CD4-positive, alpha-beta memory T cell (primary cell): ENCODE results near the gene CCDC83. TPM values are rescaled to one million over a fixed set of nuclear protein-coding genes. Genes with fewer than 3 reads are reported as not detected.
"Not testable (repeated sequence)": the region's sequence is repeated elsewhere in the genome, so short reads cannot be mapped to it uniquely, and the experiment has no call there.

Experiments used
- CTCF ChIA-PET: fragments of 350-600 bp; sonication (Branson Sonifier 250); formaldehyde crosslinking; loops from one replicate; lab custom pipeline; 2021; ENCODE audit warnings: inconsistent platforms; ENCODE audit not compliant: partially characterized antibody; lab: Charles Lee
- POLR2A ChIA-PET: fragments of 350-600 bp; sonication (Branson Sonifier 250); formaldehyde crosslinking; loops from one replicate; lab custom pipeline; 2021; ENCODE audit not compliant: partially characterized antibody; lab: Charles Lee
- DNase-seq, 5 donors: peaks; one replicate each; pipeline versions ENCODE4 v3.0.0 to v3.0.0-alpha.2; 2020 to 2022; ENCODE audit warnings: mixed read lengths in 1 of 5
- H3K27ac ChIP-seq: one replicate; pipeline ENCODE4 v1.7.0; 2013; ENCODE audit warnings: low read depth, low read length
- H3K27me3 ChIP-seq: 2 replicates; pipeline ENCODE4 v1.7.0; 2013; ENCODE audit warnings: mild to moderate bottlenecking, low read length, moderate library complexity; ENCODE audit not compliant: insufficient read depth
- H3K36me3 ChIP-seq: 2 replicates; pipeline ENCODE4 v1.7.0; 2013; ENCODE audit warnings: mild to moderate bottlenecking, low read length, moderate library complexity; ENCODE audit not compliant: insufficient read depth
- H3K4me1 ChIP-seq: 2 replicates; pipeline ENCODE4 v1.7.0; 2013; ENCODE audit warnings: mild to moderate bottlenecking, low read length, moderate library complexity; ENCODE audit not compliant: insufficient read depth
- H3K4me3 ChIP-seq, 2 donors: one replicate each; pipeline ENCODE4 v1.7.0; 2013; ENCODE audit warnings: low read length in 2 of 2, mild to moderate bottlenecking in 1 of 2
- H3K9me3 ChIP-seq, 2 donors: one replicate each; pipeline ENCODE4 v1.7.0; 2013; ENCODE audit warnings: low read length in 2 of 2, control low read depth in 1 of 2; ENCODE audit not compliant: control insufficient read depth in 1 of 2
- H3K27ac Mint-ChIP-seq, 7 donors: one replicate each; pipeline ENCODE4 v1.8.0; 2020 to 2021; ENCODE audit warnings: mixed read lengths in 7 of 7, mild to moderate bottlenecking in 6 of 7, inconsistent platforms in 3 of 7, moderate library complexity in 3 of 7
- H3K27me3 Mint-ChIP-seq, 2 donors: one replicate each; pipeline ENCODE4 v1.8.0; 2020 to 2021; ENCODE audit warnings: mixed read lengths in 2 of 2
- H3K36me3 Mint-ChIP-seq, 2 donors: one replicate each; pipeline ENCODE4 v1.8.0; 2020 to 2021; ENCODE audit warnings: mixed read lengths in 2 of 2, inconsistent platforms in 1 of 2, mild to moderate bottlenecking in 1 of 2
- H3K4me1 Mint-ChIP-seq, 4 donors: one replicate each; pipeline ENCODE4 v1.8.0; 2020 to 2021; ENCODE audit warnings: mixed read lengths in 4 of 4, mild to moderate bottlenecking in 1 of 4
- H3K4me3 Mint-ChIP-seq, 8 donors: one replicate each; pipeline ENCODE4 v1.8.0; 2020 to 2021; ENCODE audit warnings: mixed read lengths in 8 of 8, mild to moderate bottlenecking in 7 of 8, moderate library complexity in 6 of 8, inconsistent platforms in 3 of 8
- H3K9me3 Mint-ChIP-seq, 8 donors: one replicate each; pipeline ENCODE4 v1.8.0; 2020 to 2021; ENCODE audit warnings: mixed read lengths in 8 of 8, mild to moderate bottlenecking in 5 of 8, inconsistent platforms in 3 of 8, moderate library complexity in 1 of 8
- intact Hi-C: fragments of 100-400 bp; cut with micrococcal nuclease; formaldehyde crosslinking; loops from one replicate; pipeline ENCODE4 v1.15.1; 2023
- polyA plus RNA-seq, 2 donors: library from polyadenylated mRNA; unstranded; fragments of 300-500 nt; fragmentation: Illumina TruSeq; gene quantifications; one replicate each; pipeline ENCODE4 v1.2.3, GENCODE V29; 2021
- total RNA-seq, 2 experiments: library from RNA; stranded (reverse); gene quantifications; one replicate each; pipeline ENCODE4 v1.2.3, GENCODE V29; 2021

Gene CCDC83
- total and polyA plus RNA-seq, 4 experiments from 2014 or later: not detected

GRCh38 chr11:85912414-85912813, 57.2 kb downstream of the CCDC83 start:
- no peaks in the 10 kb centered on the region for H3K4me1 ChIP-seq
- DNase-seq: no peak
- peaks cover 0 to 3% (median 0%) of the 10 kb centered on the region in 8 donors for H3K9me3 Mint-ChIP-seq
- POLR2A ChIA-PET: no interaction called here
- no peaks in the 10 kb centered on the region for H3K36me3 Mint-ChIP-seq
- no peaks in the 10 kb centered on the region for H3K9me3 ChIP-seq
- intact Hi-C loops: no loop called here
- H3K36me3 ChIP-seq: no peaks in the 10 kb centered on the region
- H3K4me3 ChIP-seq: no peak overlapping the region
- H3K27ac ChIP-seq: no peak overlapping the region
- peaks cover 0 to 3% of the 10 kb centered on the region in 2 donors for H3K27me3 Mint-ChIP-seq
- CTCF ChIA-PET: no interaction called here
- H3K4me1 Mint-ChIP-seq: no peaks in the 10 kb centered on the region
- H3K27me3 ChIP-seq: no peaks in the 10 kb centered on the region
- H3K27ac Mint-ChIP-seq: no peak overlapping the region
- H3K4me3 Mint-ChIP-seq: no peak overlapping the region

DNA sequence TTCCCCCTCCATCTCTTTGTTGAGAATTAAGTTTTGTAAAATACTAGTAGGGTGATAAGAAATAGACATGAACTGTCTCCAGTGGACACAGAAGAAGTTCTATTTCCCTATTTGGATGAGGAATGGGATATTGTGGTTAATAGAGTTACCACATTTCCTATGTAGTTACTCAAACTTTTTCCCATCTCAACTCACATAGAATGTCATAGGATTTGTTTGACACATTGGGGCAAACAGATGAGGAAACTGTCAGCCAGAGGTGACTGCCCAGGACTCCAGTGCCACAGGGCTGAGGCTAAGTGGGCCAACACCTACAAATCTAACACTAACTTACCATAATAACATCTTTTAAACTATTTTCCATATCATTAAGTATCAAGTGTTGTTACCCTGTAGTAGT, 58.3 kb downstream of the CCDC83 start:
- DNase-seq: no peak
- ChIA-PET POLR2A (no interaction called here), CTCF (no interaction called here)

GRCh38 chr11:85914425-85914824, 59.2 kb downstream of the CCDC83 start:
- H3K4me3 Mint-ChIP-seq: no peak overlapping the region
- CTCF ChIA-PET: no interaction called here
- peak overlapping the region in 1 of 7 donors; percentile 69 for H3K27ac Mint-ChIP-seq
- peaks cover 0 to 3% (median 0%) of the 10 kb centered on the region in 8 donors for H3K9me3 Mint-ChIP-seq
- DNase-seq: no peak
- H3K4me1 Mint-ChIP-seq: no peaks in the 10 kb centered on the region
- Histone ChIP-seq H3K27ac (no peak overlapping the region), H3K4me3 (no peak overlapping the region), H3K27me3 (no peaks in the 10 kb centered on the region), H3K36me3 (no peaks in the 10 kb centered on the region), H3K4me1 (no peaks in the 10 kb centered on the region), H3K9me3 (no peaks in the 10 kb centered on the region)
- peaks cover 0 to 3% of the 10 kb centered on the region in 2 donors for H3K27me3 Mint-ChIP-seq
- no peaks in the 10 kb centered on the region for H3K36me3 Mint-ChIP-seq
- intact Hi-C loops: no loop called here
- POLR2A ChIA-PET: no interaction called here

More for the DNA sequence above, 58.3 kb downstream of the CCDC83 start:
- Mint-ChIP-seq H3K4me3 (no peak overlapping the region), H3K27me3 (peaks cover 0 to 3% of the 10 kb centered on the region in 2 donors), H3K9me3 (peaks cover 0 to 3% (median 0%) of the 10 kb centered on the region in 8 donors), H3K27ac (no peak overlapping the region), H3K4me1 (no peaks in the 10 kb centered on the region), H3K36me3 (no peaks in the 10 kb centered on the region)
- no peaks in the 10 kb centered on the region for H3K27me3 ChIP-seq
- H3K4me1 ChIP-seq: no peaks in the 10 kb centered on the region
- intact Hi-C loops: no loop called here
- H3K27ac ChIP-seq: no peak overlapping the region
- no peak overlapping the region for H3K4me3 ChIP-seq
- no peaks in the 10 kb centered on the region for H3K9me3 ChIP-seq
- H3K36me3 ChIP-seq: no peaks in the 10 kb centered on the region

DNA sequence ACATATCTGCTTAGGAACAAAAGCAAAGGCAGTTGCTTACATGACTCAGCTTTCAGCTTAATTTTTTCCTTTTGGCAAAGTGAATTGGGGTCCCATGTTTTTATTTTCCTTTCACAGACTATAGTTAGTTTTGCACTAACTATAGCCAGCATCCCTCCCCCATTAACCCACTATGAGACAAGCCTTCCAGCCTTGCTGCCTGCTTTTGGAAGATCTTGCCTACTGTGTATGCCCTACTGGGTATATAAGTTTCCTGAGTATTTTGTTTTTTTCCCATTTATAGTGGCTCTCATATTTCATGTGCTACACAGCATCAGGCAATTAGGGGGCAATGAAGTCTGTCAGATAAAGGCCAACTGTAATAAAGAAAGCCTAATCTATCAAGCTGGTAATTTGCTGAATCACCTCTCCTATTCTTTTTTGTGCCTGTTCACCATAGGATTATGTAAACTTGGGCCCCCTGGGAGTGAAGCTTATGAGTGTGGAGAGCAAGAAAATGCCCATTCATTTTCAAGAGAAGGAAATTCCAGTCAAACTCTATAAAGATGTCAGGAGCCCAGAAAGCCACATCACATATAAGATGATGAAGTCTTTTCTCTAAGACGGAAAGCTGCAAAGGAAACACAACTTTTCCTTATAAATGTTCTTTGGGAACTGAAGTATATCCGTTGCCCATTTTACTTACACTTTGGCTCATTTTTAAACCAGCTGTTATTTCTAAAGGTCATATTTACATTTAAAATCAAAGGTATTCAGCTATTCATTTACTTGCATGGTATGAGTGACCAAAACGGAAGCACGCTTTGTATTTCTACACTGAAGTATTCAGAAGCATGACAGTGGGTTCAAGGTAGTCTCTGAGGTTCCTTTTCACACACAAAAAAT, 64.0 kb downstream of the CCDC83 start:
- H3K27ac Mint-ChIP-seq: no peak overlapping the region
- H3K9me3 ChIP-seq: no peaks in the 10 kb centered on the region
- H3K4me1 ChIP-seq: no peaks in the 10 kb centered on the region
- no peak overlapping the region for H3K27ac ChIP-seq
- ChIA-PET POLR2A (no interaction called here), CTCF (no interaction called here)
- H3K27me3 ChIP-seq: no peaks in the 10 kb centered on the region
- DNase-seq: no peak
- no peaks in the 10 kb centered on the region for H3K36me3 Mint-ChIP-seq
- peaks cover 6 to 16% of the 10 kb centered on the region in 2 donors for H3K27me3 Mint-ChIP-seq
- H3K4me1 Mint-ChIP-seq: no peaks in the 10 kb centered on the region
- no peak overlapping the region for H3K4me3 Mint-ChIP-seq
- intact Hi-C loops: no loop called here
- H3K36me3 ChIP-seq: no peaks in the 10 kb centered on the region
- H3K9me3 Mint-ChIP-seq: peaks cover 0 to 3% (median 0%) of the 10 kb centered on the region in 8 donors
- H3K4me3 ChIP-seq: no peak overlapping the region

GRCh38 chr11:85922367-85922766, 67.2 kb downstream of the CCDC83 start:
- Histone ChIP-seq H3K9me3 (no peaks in the 10 kb centered on the region), H3K4me3 (no peak overlapping the region), H3K27ac (no peak overlapping the region), H3K36me3 (no peaks in the 10 kb centered on the region), H3K27me3 (no peaks in the 10 kb centered on the region), H3K4me1 (no peaks in the 10 kb centered on the region)
- H3K9me3 Mint-ChIP-seq: no peaks in the 10 kb centered on the region
- intact Hi-C loops: no loop called here
- no peaks in the 10 kb centered on the region for H3K36me3 Mint-ChIP-seq
- no peak overlapping the region for H3K4me3 Mint-ChIP-seq
- H3K27ac Mint-ChIP-seq: no peak overlapping the region
- DNase-seq: no peak
- POLR2A ChIA-PET: no interaction called here
- H3K27me3 Mint-ChIP-seq: peaks cover 17 to 21% of the 10 kb centered on the region in 2 donors
- H3K4me1 Mint-ChIP-seq: no peaks in the 10 kb centered on the region
- CTCF ChIA-PET: interaction anchor here (0.8 kb wide), 1 partner anchor 15 kb away, joined by 3 read pairs; no protein-coding TSS in a partner anchor

DNA sequence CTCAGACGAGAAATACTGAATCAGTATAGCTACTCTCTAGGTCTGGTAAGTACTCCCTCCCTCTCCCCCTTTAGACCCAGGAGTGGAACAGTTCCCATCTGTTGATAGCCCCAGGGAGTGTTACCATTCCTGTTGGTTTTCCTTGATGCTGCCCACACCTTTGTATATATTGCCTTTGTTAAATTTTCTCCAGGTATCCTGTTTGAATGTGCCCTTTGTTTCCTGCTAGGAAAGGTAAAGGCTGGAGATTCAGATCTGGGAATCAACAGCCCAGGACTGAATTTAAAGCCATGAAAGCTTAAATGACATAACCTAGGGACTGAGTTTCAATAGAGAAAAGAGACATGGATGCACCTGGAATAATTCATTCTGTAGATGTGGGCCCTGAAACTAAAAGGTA, 68.3 kb downstream of the CCDC83 start:
- ChIA-PET POLR2A (no interaction called here), CTCF (no interaction called here)
- H3K4me1 ChIP-seq: no peaks in the 10 kb centered on the region
- no peak overlapping the region for H3K27ac ChIP-seq
- Mint-ChIP-seq H3K9me3 (no peaks in the 10 kb centered on the region), H3K27ac (no peak overlapping the region), H3K4me1 (no peaks in the 10 kb centered on the region), H3K27me3 (peaks cover 21 to 23% of the 10 kb centered on the region in 2 donors), H3K4me3 (no peak overlapping the region), H3K36me3 (no peaks in the 10 kb centered on the region)
- no peaks in the 10 kb centered on the region for H3K36me3 ChIP-seq
- no peaks in the 10 kb centered on the region for H3K9me3 ChIP-seq
- intact Hi-C loops: no loop called here
- no peak for DNase-seq
- H3K27me3 ChIP-seq: no peaks in the 10 kb centered on the region
- no peak overlapping the region for H3K4me3 ChIP-seq

GRCh38 chr11:85926653-85927214, 71.6 kb downstream of the CCDC83 start:
- H3K4me1 Mint-ChIP-seq, H3K4me3 Mint-ChIP-seq, H3K9me3 Mint-ChIP-seq, H3K36me3 ChIP-seq, H3K4me1 ChIP-seq, CTCF ChIA-PET, H3K4me3 ChIP-seq, H3K36me3 Mint-ChIP-seq, H3K27ac ChIP-seq, DNase-seq, intact Hi-C loops, H3K9me3 ChIP-seq, H3K27me3 ChIP-seq, POLR2A ChIA-PET, H3K27ac Mint-ChIP-seq: not testable (repeated sequence)
- H3K27me3 Mint-ChIP-seq: peaks cover 23 to 26% of the 10 kb centered on the region in 2 donors
